Neural cell (in vitro differentiated cells): ENCODE measurements around the gene CASP10. TPM values are rescaled to one million over a fixed set of nuclear protein-coding genes. Genes with fewer than 3 reads are reported as not detected.

Experiments
- H2AFZ ChIP-seq: fragments of 200-600, 300-800 bp; sonication (generic), shearing (Covaris generic); 2 replicates; pipeline ENCODE4 v1.6.0; 2014; ENCODE audit warnings: low read depth, mild to moderate bottlenecking, antibody characterized with exemption, low read length, moderate library complexity
- H3F3A ChIP-seq: fragments of 200-600 bp; shearing (Covaris generic); 2 replicates; pipeline ENCODE4 v1.6.1; 2016; ENCODE audit warnings: mild to moderate bottlenecking, moderate library complexity, mixed read lengths, antibody characterized with exemption, low read length; ENCODE audit not compliant: insufficient read depth, poor library complexity, severe bottlenecking
- H3K27ac ChIP-seq: fragments of 200-600, 300-800 bp; sonication (generic), shearing (Covaris generic); 2 replicates; pipeline ENCODE4 v1.5.1; 2014; ENCODE audit warnings: mild to moderate bottlenecking, low read length, moderate library complexity
- H3K27me3 ChIP-seq: fragments of 300-800, 200-600 bp; sonication (generic), shearing (Covaris generic); 2 replicates; pipeline ENCODE4 v1.6.0; 2014; ENCODE audit warnings: mild to moderate bottlenecking, low read depth, low read length, moderate library complexity; ENCODE audit not compliant: insufficient read depth
- H3K36me3 ChIP-seq: fragments of 300-800, 200-600 bp; sonication (generic), shearing (Covaris generic); 2 replicates; pipeline ENCODE4 v1.5.1; 2014; ENCODE audit warnings: mild to moderate bottlenecking, antibody characterized with exemption, low read length, moderate library complexity; ENCODE audit not compliant: insufficient read depth
- H3K4me2 ChIP-seq: fragments of 300-800, 200-600 bp; sonication (generic), shearing (Covaris generic); 2 replicates; pipeline ENCODE4 v1.6.0; 2014; ENCODE audit warnings: mild to moderate bottlenecking, low read length
- H3K4me3 ChIP-seq: fragments of 300-800, 200-600 bp; sonication (generic), shearing (Covaris generic); 2 replicates; pipeline ENCODE4 v1.5.1; 2014; ENCODE audit warnings: mild to moderate bottlenecking, low read length, moderate library complexity
- H3K79me2 ChIP-seq: fragments of 200-600 bp; shearing (Covaris generic); replicated peaks from 2 replicates; pipeline ENCODE4 v1.6.0; 2014; ENCODE audit warnings: mild to moderate bottlenecking, low read length, moderate library complexity; ENCODE audit not compliant: insufficient read depth
- H3K9ac ChIP-seq: fragments of 300-800, 200-600 bp; sonication (generic), shearing (Covaris generic); 2 replicates; pipeline ENCODE4 v1.6.1; 2016; ENCODE audit warnings: mild to moderate bottlenecking, low read length, mixed read lengths
- H3K9me2 ChIP-seq: fragments of 200-600 bp; shearing (Covaris generic); 2 replicates; pipeline ENCODE4 v1.6.1; 2016; ENCODE audit warnings: mild to moderate bottlenecking, low read length, mixed read lengths; ENCODE audit not compliant: insufficient read depth
- H3K9me3 ChIP-seq: fragments of 200-600, 300-800 bp; sonication (generic), shearing (Covaris generic); 2 replicates; pipeline ENCODE4 v1.6.1; 2016; ENCODE audit warnings: mild to moderate bottlenecking, mixed run types, low read length, moderate library complexity, mixed read lengths
- H4K20me1 ChIP-seq: fragments of 200-600 bp; shearing (Covaris generic); 2 replicates; pipeline ENCODE4 v1.6.1; 2016; ENCODE audit warnings: mild to moderate bottlenecking, mixed run types; ENCODE audit not compliant: insufficient read depth
- CTCF ChIP-seq: fragments of 450-650 bp; IDR thresholded peaks from 2 replicates; pipeline ENCODE4 v1.5.1; 2014; ENCODE audit warnings: antibody characterized with exemption, mild to moderate bottlenecking, moderate library complexity; ENCODE audit not compliant: poor library complexity, severe bottlenecking
- EP300 ChIP-seq: fragments of 450-650 bp; conservative IDR thresholded peaks from 2 replicates; pipeline ENCODE4 v1.6.1; 2014; ENCODE audit warnings: antibody characterized with exemption, mild to moderate bottlenecking, moderate library complexity; ENCODE audit not compliant: poor library complexity, severe bottlenecking
- EZH2 ChIP-seq: fragments of 200-600, 300-800 bp; shearing (Covaris generic), sonication (generic); IDR thresholded peaks from 2 replicates; pipeline ENCODE4 v1.6.1; 2014; ENCODE audit warnings: antibody characterized with exemption, low read length, borderline replicate concordance, mild to moderate bottlenecking; ENCODE audit not compliant: insufficient read depth, poor library complexity, severe bottlenecking
- MXI1 ChIP-seq: fragments of 450-650 bp; conservative IDR thresholded peaks from 2 replicates; pipeline ENCODE4 v1.6.1; 2014; ENCODE audit warnings: antibody characterized with exemption, mild to moderate bottlenecking; ENCODE audit not compliant: poor library complexity, severe bottlenecking
- POLR2AphosphoS5 ChIP-seq: IDR thresholded peaks from 2 replicates; pipeline ENCODE4 v1.6.1; 2012
- RAD21 ChIP-seq: fragments of 450-650 bp; conservative IDR thresholded peaks from 2 replicates; pipeline ENCODE4 v1.6.1; 2014; ENCODE audit warnings: antibody characterized with exemption, mild to moderate bottlenecking, moderate library complexity
- REST ChIP-seq: IDR thresholded peaks from 2 replicates; pipeline ENCODE4 v1.6.1; 2012; ENCODE audit warnings: borderline replicate concordance
- SMC3 ChIP-seq: fragments of 450-650 bp; conservative IDR thresholded peaks from 2 replicates; pipeline ENCODE4 v1.6.1; 2014; ENCODE audit warnings: antibody characterized with exemption, mild to moderate bottlenecking, moderate library complexity; ENCODE audit not compliant: poor library complexity
- TAF1 ChIP-seq: IDR thresholded peaks from 2 replicates; pipeline ENCODE4 v1.6.1; 2012; ENCODE audit warnings: low read depth
- polyA plus RNA-seq: library from polyadenylated mRNA; depleted of rRNA; stranded (reverse); fragments of >200 nt; gene quantifications from 2 replicates; pipeline ENCODE4 v1.2.3, GENCODE V29; 2014

CASP10 gene
- polyA plus RNA-seq, 1 donor from 2014 or later, result not detected

GRCh38 chr2:201255408-201256033, 72.6 kb downstream of the CASP10 start:
- Histone ChIP-seq H2AFZ (no peak overlapping the region), H3K4me2 (no peak overlapping the region), H4K20me1 (no peaks in the 10 kb centered on the region), H3K27ac (no peak overlapping the region), H3K36me3 (no peaks in the 10 kb centered on the region), H3K9me2 (no peaks in the 10 kb centered on the region), H3F3A (no peaks in the 10 kb centered on the region), H3K27me3 (no peaks in the 10 kb centered on the region), H3K79me2 (no peaks in the 10 kb centered on the region), H3K9me3 (no peaks in the 10 kb centered on the region), H3K9ac (no peak overlapping the region), H3K4me3 (no peak overlapping the region)
- no peak for TF ChIP-seq REST
- no peak for TF ChIP-seq SMC3
- TF ChIP-seq RAD21, result no peak
- no peak for TF ChIP-seq EZH2
- no peak for TF ChIP-seq EP300
- no peak for TF ChIP-seq CTCF
- TF ChIP-seq MXI1, result no peak
- no peak for TF ChIP-seq TAF1
- TF ChIP-seq POLR2AphosphoS5, result no peak

GRCh38 chr2:201256082-201256481, 73.1 kb downstream of the CASP10 start:
- Histone ChIP-seq H3K4me2 (no peak overlapping the region), H3K9me3 (no peaks in the 10 kb centered on the region), H3F3A (no peaks in the 10 kb centered on the region), H3K27ac (no peak overlapping the region), H4K20me1 (no peaks in the 10 kb centered on the region), H3K79me2 (no peaks in the 10 kb centered on the region), H3K27me3 (no peaks in the 10 kb centered on the region), H2AFZ (no peak overlapping the region), H3K4me3 (no peak overlapping the region), H3K9ac (no peak overlapping the region), H3K36me3 (no peaks in the 10 kb centered on the region), H3K9me2 (no peaks in the 10 kb centered on the region)
- TF ChIP-seq RAD21 (no peak), TAF1 (no peak), EP300 (no peak), EZH2 (no peak), POLR2AphosphoS5 (no peak), SMC3 (no peak), MXI1 (no peak), REST (no peak), CTCF (no peak)
